NCI-H524 (cell line): ENCODE data around the gene PDAP1.
"Not testable (repeated sequence)": the region's sequence is repeated elsewhere in the genome, so short reads cannot be mapped to it uniquely, and the experiment has no call there.

ENCODE experiments used
- DNase-seq, 2 experiments: peaks; one replicate each; lab custom pipeline; 2025; lab: John Stamatoyannopoulos, UW

PDAP1 gene

GRCh38 chr7:99408379-99409191 is at the start of gene PDAP1, which contains the start of gene BUD31:
PDAP1 (minus strand) TSS chr7:99408597; CDS start chr7:99408548, 49 bp downstream.
BUD31 (plus strand) TSS chr7:99408969; CDS start chr7:99411093, 2,124 bp downstream.
- DNase-seq: peak; percentile 89 to 93

GRCh38 chr7:99457650-99458493 is 49.5 kb upstream of the PDAP1 start:
- DNase-seq: no peak

GRCh38 chr7:99457050-99457649 is 48.8 kb upstream of the PDAP1 start:
- DNase-seq: no peak

GRCh38 chr7:99456288-99456687 is 47.9 kb upstream of the PDAP1 start:
- no peak for DNase-seq

- DNase-seq: no peak
These were observed 47.5 kb upstream of the PDAP1 start for GRCh38 chr7:99455874-99456273.

GRCh38 chr7:99453105-99453504 is 44.7 kb upstream of the PDAP1 start:
- no peak for DNase-seq

- no peak for DNase-seq
These were observed 44.1 kb upstream of the PDAP1 start for GRCh38 chr7:99452541-99452940.

GRCh38 chr7:99451936-99452335 is 43.5 kb upstream of the PDAP1 start:
- no peak for DNase-seq

GRCh38 chr7:99449326-99449725 is 40.9 kb upstream of the PDAP1 start:
- DNase-seq: no peak

GRCh38 chr7:99448855-99449254 is 40.5 kb upstream of the PDAP1 start:
- DNase-seq: no peak

GRCh38 chr7:99447943-99448342 is 39.5 kb upstream of the PDAP1 start:
- peak in 1 of 2 experiments; percentile 17 for DNase-seq

GRCh38 chr7:99446096-99446495 is 37.7 kb upstream of the PDAP1 start:
- DNase-seq: no peak

GRCh38 chr7:99440195-99440594 is 31.8 kb upstream of the PDAP1 start:
- DNase-seq: no peak

GRCh38 chr7:99438573-99439480 is 30.4 kb upstream of the PDAP1 start, which contains the start of the genes CPSF4 and PTCD1:
CPSF4 (plus strand) TSS chr7:99438943; CDS start chr7:99439083, 140 bp downstream.
PTCD1 (minus strand) TSS chr7:99438798; CDS start chr7:99435242, 3,556 bp downstream.
- DNase-seq: peak; percentile 89 to 91

- DNase-seq: no peak
These were observed 29.7 kb upstream of the PDAP1 start for GRCh38 chr7:99437946-99438572.

GRCh38 chr7:99433158-99433557 is 24.8 kb upstream of the PDAP1 start:
- no peak for DNase-seq

GRCh38 chr7:99431756-99432540 is 23.6 kb upstream of the PDAP1 start:
- not testable (repeated sequence) for DNase-seq

- no peak for DNase-seq
These were observed 21.4 kb upstream of the PDAP1 start for GRCh38 chr7:99429756-99430155.

GRCh38 chr7:99428972-99429566 is 20.7 kb upstream of the PDAP1 start:
- DNase-seq: no peak
